H9 (cell line): ENCODE results near the gene ALPG. TPM values are rescaled to one million over a fixed set of nuclear protein-coding genes. Genes with fewer than 3 reads are reported as not detected.
A peak's percentile ranks its signal among the peaks of the same experiment; 100 is the strongest.

Source experiments
- DNase-seq: peaks from one replicate; pipeline ENCODE4 v3.0.0-alpha.2; 2017
- H2AFZ ChIP-seq: one replicate; pipeline ENCODE4 v1.6.1; 2013; ENCODE audit warnings: mild to moderate bottlenecking, low read length, control low read depth, moderate library complexity
- H2AK5ac ChIP-seq: 2 replicates; pipeline ENCODE4 v1.6.1; 2013; ENCODE audit warnings: low read length, control low read depth, mixed read lengths; ENCODE audit not compliant: insufficient read length
- H2BK120ac ChIP-seq: one replicate; pipeline ENCODE4 v1.6.1; 2013; ENCODE audit warnings: low read depth, mild to moderate bottlenecking, low read length, control low read depth, inconsistent platforms; ENCODE audit not compliant: poor library complexity, severe bottlenecking
- H2BK12ac ChIP-seq: 2 replicates; pipeline ENCODE4 v1.6.1; 2013; ENCODE audit warnings: low read length, control low read depth, mixed read lengths, low read depth; ENCODE audit not compliant: insufficient read length
- H2BK15ac ChIP-seq: 2 replicates; pipeline ENCODE4 v1.6.1; 2013; ENCODE audit warnings: low read depth, low read length, control low read depth
- H2BK20ac ChIP-seq: one replicate; pipeline ENCODE4 v1.6.1; 2013; ENCODE audit warnings: low read depth, mild to moderate bottlenecking, low read length, control low read depth, inconsistent platforms; ENCODE audit not compliant: poor library complexity, severe bottlenecking
- H2BK5ac ChIP-seq: 2 replicates; pipeline ENCODE4 v1.6.1; 2013; ENCODE audit warnings: low read length, control low read depth, mixed read lengths; ENCODE audit not compliant: insufficient read length
- H3K14ac ChIP-seq: 2 replicates; pipeline ENCODE4 v1.6.1; 2013; ENCODE audit warnings: low read length, control low read depth; ENCODE audit not compliant: insufficient read depth
- H3K18ac ChIP-seq: 2 replicates; pipeline ENCODE4 v1.6.1; 2013; ENCODE audit warnings: low read depth, mild to moderate bottlenecking, mixed read lengths, low read length, control low read depth; ENCODE audit not compliant: insufficient read length
- H3K23ac ChIP-seq: 2 replicates; pipeline ENCODE4 v1.6.1; 2013; ENCODE audit warnings: low read length, control low read depth, mixed read lengths, low read depth; ENCODE audit not compliant: insufficient read length
- H3K23me2 ChIP-seq: 2 replicates; pipeline ENCODE4 v1.6.1; 2013; ENCODE audit warnings: low read depth, mild to moderate bottlenecking, mixed read lengths, low read length, control low read depth; ENCODE audit not compliant: insufficient read length, poor library complexity, severe bottlenecking
- H3K27ac ChIP-seq: 2 replicates; pipeline ENCODE4 v1.5.1; 2013; ENCODE audit warnings: low read length, control low read depth, mixed read lengths, low read depth; ENCODE audit not compliant: insufficient read length
- H3K27me3 ChIP-seq: 2 replicates; pipeline ENCODE4 v1.6.1; 2013; ENCODE audit warnings: low read length, control low read depth, inconsistent platforms; ENCODE audit not compliant: insufficient read depth
- H3K4ac ChIP-seq: 2 replicates; pipeline ENCODE4 v1.6.1; 2013; ENCODE audit warnings: low read depth, mild to moderate bottlenecking, control low read depth, inconsistent platforms, low read length, moderate library complexity
- H3K4me1 ChIP-seq: 2 replicates; pipeline ENCODE4 v1.6.1; 2013; ENCODE audit warnings: low read length, control low read depth, inconsistent platforms; ENCODE audit not compliant: insufficient read depth
- H3K4me2 ChIP-seq: 2 replicates; pipeline ENCODE4 v1.6.1; 2013; ENCODE audit warnings: low read length, control low read depth, mixed read lengths; ENCODE audit not compliant: insufficient read length, insufficient read depth
- H3K56ac ChIP-seq: 2 replicates; pipeline ENCODE4 v1.6.1; 2013; ENCODE audit warnings: low read depth, mild to moderate bottlenecking, mixed read lengths, low read length, control low read depth; ENCODE audit not compliant: insufficient read length
- H3K79me1 ChIP-seq: 2 replicates; pipeline ENCODE4 v1.6.1; 2013; ENCODE audit warnings: low read depth, mild to moderate bottlenecking, moderate library complexity, low read length, control low read depth, inconsistent platforms; ENCODE audit not compliant: insufficient read depth, poor library complexity, severe bottlenecking
- H3K79me2 ChIP-seq: 2 replicates; pipeline ENCODE4 v1.6.1; 2013; ENCODE audit warnings: low read length, control low read depth, inconsistent platforms; ENCODE audit not compliant: insufficient read depth
- H3K9ac ChIP-seq: 2 replicates; pipeline ENCODE4 v1.6.1; 2013; ENCODE audit warnings: low read length, control low read depth, mixed read lengths; ENCODE audit not compliant: insufficient read length; ENCODE audit errors: extremely low read depth
- H3K9me3 ChIP-seq: one replicate; pipeline ENCODE4 v1.6.1; 2013; ENCODE audit warnings: low read depth, low read length, inconsistent platforms; ENCODE audit not compliant: control insufficient read depth
- H3T11ph ChIP-seq: one replicate; pipeline ENCODE4 v1.6.1; 2013; ENCODE audit warnings: mild to moderate bottlenecking, low read length, control low read depth, inconsistent platforms
- H4K20me1 ChIP-seq: one replicate; pipeline ENCODE4 v1.6.1; 2013; ENCODE audit not compliant: control insufficient read depth, insufficient read length, insufficient read depth
- H4K5ac ChIP-seq: 2 replicates; pipeline ENCODE4 v1.6.1; 2013; ENCODE audit warnings: low read depth, mild to moderate bottlenecking, mixed read lengths, low read length, control low read depth; ENCODE audit not compliant: insufficient read length
- H4K8ac ChIP-seq: replicated peaks from 2 replicates; pipeline ENCODE4 v1.6.1; 2013; ENCODE audit warnings: low read length, control low read depth, mixed read lengths, low read depth; ENCODE audit not compliant: insufficient read length
- H4K91ac ChIP-seq: 2 replicates; pipeline ENCODE4 v1.6.1; 2013; ENCODE audit warnings: low read depth, mild to moderate bottlenecking, moderate library complexity, mixed read lengths, low read length, control low read depth; ENCODE audit not compliant: insufficient read length
- H3K27ac Mint-ChIP-seq, 3 experiments: 2 replicates in 2 of 3; 3 replicates in 1 of 3; pipeline ENCODE4 v1.8.0; 2020 to 2021; ENCODE audit warnings: mixed read lengths in 3 of 3, mild to moderate bottlenecking in 1 of 3, moderate library complexity in 1 of 3
- H3K27me3 Mint-ChIP-seq: 2 replicates; pipeline ENCODE4 v1.8.0; 2021; ENCODE audit warnings: low read depth, mild to moderate bottlenecking, moderate library complexity, mixed read lengths
- H3K36me3 Mint-ChIP-seq, 3 experiments: 2 replicates in 2 of 3; 3 replicates in 1 of 3; pipeline ENCODE4 v1.8.0; 2020 to 2021; ENCODE audit warnings: low read depth in 3 of 3, mixed read lengths in 3 of 3; ENCODE audit not compliant: insufficient read depth in 1 of 3
- H3K4me1 Mint-ChIP-seq, 2 experiments: 2 replicates each; pipeline ENCODE4 v1.8.0; 2020; ENCODE audit warnings: mixed read lengths in 2 of 2
- H3K4me3 Mint-ChIP-seq, 2 experiments: 2 replicates in 1 of 2; 3 replicates in 1 of 2; pipeline ENCODE4 v1.8.0; 2020 to 2021; ENCODE audit warnings: mild to moderate bottlenecking in 2 of 2, mixed read lengths in 2 of 2, moderate library complexity in 1 of 2
- H3K9me3 Mint-ChIP-seq, 2 experiments: 2 replicates in 1 of 2; 3 replicates in 1 of 2; pipeline ENCODE4 v1.8.0; 2020; ENCODE audit warnings: mild to moderate bottlenecking in 2 of 2, mixed read lengths in 2 of 2, moderate library complexity in 1 of 2
- WGBS: extraction: QIAGEN DNeasy Blood & Tissue Kit; methylation state at CpG from one replicate; pipeline ENCODE4 v1.1.7; 2013; ENCODE audit warnings: missing lambda C conversion rate, low lambda C conversion rate, mixed read lengths; ENCODE audit not compliant: insufficient read length; ENCODE audit errors: extremely low coverage; 5-methylcytosine and 5-hydroxymethylcytosine counted together
- total RNA-seq: library from RNA; stranded (reverse); gene quantifications from 2 replicates; pipeline ENCODE4 v1.2.1, GENCODE V29; 2021
- TF ChIP-seq, protein P1 (sequence below): fragments of 200-600 bp; sonication (generic); conservative IDR thresholded peaks from 3 replicates; pipeline ENCODE4 v1.8.0; 2021; ENCODE audit warnings: antibody characterized with exemption, mild to moderate bottlenecking

ALPG gene
- total RNA-seq, 1 experiment from 2014 or later, result 1.3 TPM

GRCh38 chr2:232418056-232418455 is 11.4 kb downstream of the ALPG start:
- H3T11ph ChIP-seq, result no peak overlapping the region
- no peak overlapping the region for H2BK120ac ChIP-seq
- H4K20me1 ChIP-seq, result peaks cover 7% of the 10 kb centered on the region
- peaks cover 2% of the 10 kb centered on the region; the same call in 1 of the 2 replicates for H3K4me1 ChIP-seq
- no peak for DNase-seq
- no CpG with 5 or more reads among the region's 6 CpGs for WGBS
- Mint-ChIP-seq H3K27me3 (peaks cover 56% of the 10 kb centered on the region), H3K4me3 (peak overlapping the region; percentile 83 to 84), H3K9me3 (peaks cover 14% of the 10 kb centered on the region in 2 experiments), H3K36me3 (peaks cover 9 to 81% (median 46%) of the 10 kb centered on the region in 3 experiments), H3K27ac (peak overlapping the region in 1 of 3 experiments; percentile 15; a peak in 1 of 7 replicates), H3K4me1 (peaks cover 27 to 31% of the 10 kb centered on the region in 2 experiments)
- no peak overlapping the region for H2BK20ac ChIP-seq
- H3K27ac ChIP-seq, result no peak overlapping the region
- no peak overlapping the region for H2AFZ ChIP-seq
- no peak overlapping the region for H4K91ac ChIP-seq
- H2BK15ac ChIP-seq, result no peak overlapping the region
- H3K79me1 ChIP-seq, result no peaks in the 10 kb centered on the region
- no peak overlapping the region for H2BK12ac ChIP-seq
- H3K9me3 ChIP-seq, result no peaks in the 10 kb centered on the region
- no peak overlapping the region for H4K5ac ChIP-seq
- no peak overlapping the region for H3K14ac ChIP-seq
- H2BK5ac ChIP-seq, result no peak overlapping the region
- no peak overlapping the region for H3K4ac ChIP-seq
- H3K9ac ChIP-seq, result no peak overlapping the region
- H3K27me3 ChIP-seq, result peaks cover 28% of the 10 kb centered on the region; the same call in 1 of the 2 replicates
- H3K4me2 ChIP-seq, result peak overlapping the region; percentile 81
- H3K23me2 ChIP-seq, result peaks cover 23% of the 10 kb centered on the region
- H4K8ac ChIP-seq, result no peak overlapping the region
- no peak overlapping the region for H2AK5ac ChIP-seq
- H3K18ac ChIP-seq, result no peak overlapping the region
- no peak overlapping the region for H3K23ac ChIP-seq
- TF ChIP-seq, protein P1, sequence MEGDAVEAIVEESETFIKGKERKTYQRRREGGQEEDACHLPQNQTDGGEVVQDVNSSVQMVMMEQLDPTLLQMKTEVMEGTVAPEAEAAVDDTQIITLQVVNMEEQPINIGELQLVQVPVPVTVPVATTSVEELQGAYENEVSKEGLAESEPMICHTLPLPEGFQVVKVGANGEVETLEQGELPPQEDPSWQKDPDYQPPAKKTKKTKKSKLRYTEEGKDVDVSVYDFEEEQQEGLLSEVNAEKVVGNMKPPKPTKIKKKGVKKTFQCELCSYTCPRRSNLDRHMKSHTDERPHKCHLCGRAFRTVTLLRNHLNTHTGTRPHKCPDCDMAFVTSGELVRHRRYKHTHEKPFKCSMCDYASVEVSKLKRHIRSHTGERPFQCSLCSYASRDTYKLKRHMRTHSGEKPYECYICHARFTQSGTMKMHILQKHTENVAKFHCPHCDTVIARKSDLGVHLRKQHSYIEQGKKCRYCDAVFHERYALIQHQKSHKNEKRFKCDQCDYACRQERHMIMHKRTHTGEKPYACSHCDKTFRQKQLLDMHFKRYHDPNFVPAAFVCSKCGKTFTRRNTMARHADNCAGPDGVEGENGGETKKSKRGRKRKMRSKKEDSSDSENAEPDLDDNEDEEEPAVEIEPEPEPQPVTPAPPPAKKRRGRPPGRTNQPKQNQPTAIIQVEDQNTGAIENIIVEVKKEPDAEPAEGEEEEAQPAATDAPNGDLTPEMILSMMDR, result no peak
- no peak overlapping the region for H3K56ac ChIP-seq
- H3K79me2 ChIP-seq, result no peaks in the 10 kb centered on the region
